Brain pericyte (primary cell): ENCODE results near the gene MYH11.
"Not testable (repeated sequence)": the region's sequence is repeated elsewhere in the genome, so short reads cannot be mapped to it uniquely, and the experiment has no call there.

Source experiments
- DNase-seq: peaks from one replicate; pipeline ENCODE4 v3.0.0-alpha.2; 2012; ENCODE audit warnings: low read depth, low spot score

MYH11 gene

GRCh38 chr16:15674571-15674970 lies 182.3 kb downstream of the MYH11 start:
- DNase-seq, result no peak

GRCh38 chr16:15672514-15673167 lies 184.2 kb downstream of the MYH11 start:
- DNase-seq, result peak; percentile 75

- DNase-seq, result not testable (repeated sequence)
These were observed 184.7 kb downstream of the MYH11 start for GRCh38 chr16:15672127-15672513.

- DNase-seq, result no peak
These were observed 185.2 kb downstream of the MYH11 start for GRCh38 chr16:15671530-15672117.

- DNase-seq, result no peak
These were observed 189.6 kb downstream of the MYH11 start for GRCh38 chr16:15667091-15667742.

GRCh38 chr16:15665107-15665506 lies 191.7 kb downstream of the MYH11 start:
- DNase-seq, result no peak

- no peak for DNase-seq
These were observed 196.6 kb downstream of the MYH11 start for GRCh38 chr16:15660203-15660601.

GRCh38 chr16:15658556-15658955 lies 198.3 kb downstream of the MYH11 start:
- no peak for DNase-seq

- DNase-seq, result no peak
These were observed 198.7 kb downstream of the MYH11 start for GRCh38 chr16:15658149-15658548.

GRCh38 chr16:15655561-15655960 lies 201.3 kb downstream of the MYH11 start:
- DNase-seq, result not testable (repeated sequence)

- DNase-seq, result no peak
These were observed 202.2 kb downstream of the MYH11 start for GRCh38 chr16:15654591-15654990.

- no peak for DNase-seq
These were observed 203.6 kb downstream of the MYH11 start for GRCh38 chr16:15653227-15653626.
